Subcutaneous adipose tissue (tissue), 4 donors: ENCODE data around the gene NUB1. TPM values are rescaled to one million over a fixed set of nuclear protein-coding genes. Genes with fewer than 3 reads are reported as not detected.

ENCODE experiments used
- CTCF ChIP-seq: fragments of 450-650 bp; IDR thresholded peaks from one replicate; pipeline ENCODE4 v1.5.1; 2016; ENCODE audit warnings: low read depth, mild to moderate bottlenecking, control low read depth, antibody characterized with exemption, moderate library complexity
- total RNA-seq, 4 donors: library from RNA; depleted of rRNA; stranded (reverse); fragments of >200 nt; gene quantifications; one replicate each; pipeline ENCODE4 v1.1.0, GENCODE V29; 2016

Gene NUB1
- total RNA-seq, 4 donors from 2014 or later, result 59.2 to 95.4 (median 66.1) TPM

GRCh38 chr7:151423226-151423625, 81.6 kb downstream of the NUB1 start:
- TF ChIP-seq CTCF, result no peak

GRCh38 chr7:151423936-151424335, 82.3 kb downstream of the NUB1 start:
- no peak for TF ChIP-seq CTCF

GRCh38 chr7:151424799-151425198, 83.2 kb downstream of the NUB1 start:
- TF ChIP-seq CTCF, result no peak

GRCh38 chr7:151425670-151426440, 84.2 kb downstream of the NUB1 start:
- no peak for TF ChIP-seq CTCF

GRCh38 chr7:151426441-151426903, 84.9 kb downstream of the NUB1 start:
- TF ChIP-seq CTCF, result no peak

GRCh38 chr7:151426904-151427704, 85.5 kb downstream of the NUB1 start:
- TF ChIP-seq CTCF, result no peak

- TF ChIP-seq CTCF, result no peak
Measured at GRCh38 chr7:151427705-151428377, 86.2 kb downstream of the NUB1 start.
